Endothelial cell of umbilical vein (primary cell): Measurements from ENCODE around the gene EGF.

Source experiments
- EZH2 ChIP-seq: IDR thresholded peaks from 2 replicates; pipeline ENCODE4 v1.6.1; 2012; ENCODE audit warnings: borderline replicate concordance, low read depth, mild to moderate bottlenecking, moderate library complexity, low read length, inconsistent platforms; ENCODE audit not compliant: severe bottlenecking
- FOS ChIP-seq: IDR thresholded peaks from 2 replicates; pipeline ENCODE4 v1.6.1; 2011; ENCODE audit warnings: mild to moderate bottlenecking, low read length, moderate library complexity, borderline replicate concordance; ENCODE audit not compliant: insufficient read depth
- JUN ChIP-seq: IDR thresholded peaks from 2 replicates; pipeline ENCODE4 v1.6.1; 2011; ENCODE audit warnings: borderline replicate concordance, low read depth; ENCODE audit not compliant: insufficient read length, insufficient read depth
- POLR2A ChIP-seq: IDR thresholded peaks from 2 replicates; pipeline ENCODE4 v1.6.1; 2012; ENCODE audit warnings: low read depth, mild to moderate bottlenecking, control low read depth, low read length
- POLR2AphosphoS5 ChIP-seq: IDR thresholded peaks from 2 replicates; pipeline ENCODE4 v1.6.1; 2012; ENCODE audit warnings: low read depth, mild to moderate bottlenecking, control low read depth, low read length, moderate library complexity; ENCODE audit not compliant: insufficient read depth
- TF ChIP-seq, protein P1 (sequence below), 2 donors: IDR thresholded peaks; 1 replicate in 1 of 2; 2 replicates in 1 of 2; pipeline ENCODE4 v1.5.1; 2011; ENCODE audit warnings: low read length in 2 of 2, mild to moderate bottlenecking in 2 of 2, moderate library complexity in 2 of 2, control low read depth in 1 of 2, inconsistent platforms in 1 of 2, low read depth in 1 of 2; ENCODE audit not compliant: insufficient read depth in 1 of 2; ENCODE audit errors: extremely low read depth in 1 of 2
- TF ChIP-seq, protein P2 (sequence below): IDR thresholded peaks from 2 replicates; pipeline ENCODE4 v1.6.1; 2011; ENCODE audit not compliant: insufficient read depth, insufficient read length

DNA sequence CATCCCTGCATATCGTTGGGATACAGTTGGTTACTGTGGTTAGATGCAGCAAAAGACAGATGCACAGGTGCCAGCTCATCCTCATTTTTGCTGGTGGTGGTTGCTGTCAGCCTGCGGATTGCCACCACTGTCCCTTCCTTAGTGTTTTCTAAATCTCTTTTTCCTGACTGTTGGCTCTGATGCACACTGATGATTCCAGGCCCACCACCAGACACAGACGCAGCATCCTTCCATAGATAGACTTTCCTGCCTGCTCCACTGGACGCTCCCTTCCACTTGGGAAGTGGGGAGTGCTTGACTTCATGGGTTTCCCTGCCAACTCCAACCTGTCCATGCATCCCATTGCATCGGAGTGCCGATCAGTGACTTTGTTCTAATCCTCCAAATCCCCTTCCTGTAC, 101.5 kb downstream of the EGF start:
- TF ChIP-seq POLR2A (no peak), JUN (no peak), EZH2 (no peak), POLR2AphosphoS5 (no peak), FOS (no peak)
- TF ChIP-seq, protein P1, sequence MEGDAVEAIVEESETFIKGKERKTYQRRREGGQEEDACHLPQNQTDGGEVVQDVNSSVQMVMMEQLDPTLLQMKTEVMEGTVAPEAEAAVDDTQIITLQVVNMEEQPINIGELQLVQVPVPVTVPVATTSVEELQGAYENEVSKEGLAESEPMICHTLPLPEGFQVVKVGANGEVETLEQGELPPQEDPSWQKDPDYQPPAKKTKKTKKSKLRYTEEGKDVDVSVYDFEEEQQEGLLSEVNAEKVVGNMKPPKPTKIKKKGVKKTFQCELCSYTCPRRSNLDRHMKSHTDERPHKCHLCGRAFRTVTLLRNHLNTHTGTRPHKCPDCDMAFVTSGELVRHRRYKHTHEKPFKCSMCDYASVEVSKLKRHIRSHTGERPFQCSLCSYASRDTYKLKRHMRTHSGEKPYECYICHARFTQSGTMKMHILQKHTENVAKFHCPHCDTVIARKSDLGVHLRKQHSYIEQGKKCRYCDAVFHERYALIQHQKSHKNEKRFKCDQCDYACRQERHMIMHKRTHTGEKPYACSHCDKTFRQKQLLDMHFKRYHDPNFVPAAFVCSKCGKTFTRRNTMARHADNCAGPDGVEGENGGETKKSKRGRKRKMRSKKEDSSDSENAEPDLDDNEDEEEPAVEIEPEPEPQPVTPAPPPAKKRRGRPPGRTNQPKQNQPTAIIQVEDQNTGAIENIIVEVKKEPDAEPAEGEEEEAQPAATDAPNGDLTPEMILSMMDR (IDR thresholded peaks at IDR 0.05; ENCODE audit: extremely low read depth in 1 of 2, insufficient read depth in 1 of 2, low read depth in 1 of 2, low read length in 2 of 2): no peak
- TF ChIP-seq, protein P2, sequence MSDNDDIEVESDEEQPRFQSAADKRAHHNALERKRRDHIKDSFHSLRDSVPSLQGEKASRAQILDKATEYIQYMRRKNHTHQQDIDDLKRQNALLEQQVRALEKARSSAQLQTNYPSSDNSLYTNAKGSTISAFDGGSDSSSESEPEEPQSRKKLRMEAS: no peak
